GM13977 (cell line): ENCODE data around the gene ZNF658.
"Not testable (repeated sequence)": the region's sequence is repeated elsewhere in the genome, so short reads cannot be mapped to it uniquely, and the experiment has no call there.

Experiments used
- DNase-seq: peaks from one replicate; pipeline ENCODE4 v3.0.0; 2012; ENCODE audit warnings: low spot score
- in situ Hi-C: fragments of 300-500 bp; cut with MboI; formaldehyde crosslinking; loops from one replicate; pipeline ENCODE4 v1.12.0; 2022; ENCODE audit warnings: low sequenced_read_pairs, low pct_unique_long_range_greater_than_20kb, mixed read lengths, inconsistent platforms; ENCODE audit not compliant: unreplicated experiment

ZNF658 gene

GRCh38 chr9:66900490-66901131 lies at the start of gene ZNF658:
Gene ZNF658, plus strand, starts transcription at chr9:66900725. Its CDS starts 2,837 bp downstream, at chr9:66903562.
- in situ Hi-C loops = not testable (repeated sequence)

GRCh38 chr9:66861732-66862131 lies 38.8 kb upstream of the ZNF658 start:
- in situ Hi-C loops = not testable (repeated sequence)

More at GRCh38 chr9:66900490-66901131, at the start of gene ZNF658:
- not testable (repeated sequence) for DNase-seq

GRCh38 chr9:66868660-66869059 lies 31.9 kb upstream of the ZNF658 start:
- DNase-seq, in situ Hi-C loops: not testable (repeated sequence)

More at GRCh38 chr9:66861732-66862131, 38.8 kb upstream of the ZNF658 start:
- not testable (repeated sequence) for DNase-seq

- in situ Hi-C loops, DNase-seq: not testable (repeated sequence)
Observed at GRCh38 chr9:66880605-66881004, 19.9 kb upstream of the ZNF658 start.

GRCh38 chr9:66881847-66882246 lies 18.7 kb upstream of the ZNF658 start:
- in situ Hi-C loops, DNase-seq: not testable (repeated sequence)

GRCh38 chr9:66890334-66890733 lies 10.2 kb upstream of the ZNF658 start:
- in situ Hi-C loops, DNase-seq: not testable (repeated sequence)

GRCh38 chr9:66901141-66901540 lies 616 bp downstream of the ZNF658 start:
- DNase-seq, in situ Hi-C loops: not testable (repeated sequence)

- DNase-seq, in situ Hi-C loops: not testable (repeated sequence)
Observed at GRCh38 chr9:66909560-66909959, 9.0 kb downstream of the ZNF658 start.

GRCh38 chr9:66920072-66920471 lies 19.5 kb downstream of the ZNF658 start:
- in situ Hi-C loops, DNase-seq: not testable (repeated sequence)

GRCh38 chr9:66936194-66936870 lies 35.8 kb downstream of the ZNF658 start:
- in situ Hi-C loops, DNase-seq: not testable (repeated sequence)

- in situ Hi-C loops, DNase-seq: not testable (repeated sequence)
Observed at GRCh38 chr9:66937662-66938061, 37.1 kb downstream of the ZNF658 start.

GRCh38 chr9:66938322-66938721 lies 37.8 kb downstream of the ZNF658 start:
- in situ Hi-C loops, DNase-seq: not testable (repeated sequence)

- DNase-seq, in situ Hi-C loops: not testable (repeated sequence)
Observed at GRCh38 chr9:66939878-66940830, 39.6 kb downstream of the ZNF658 start.

- in situ Hi-C loops, DNase-seq: not testable (repeated sequence)
Observed at GRCh38 chr9:66942400-66943155, 42.1 kb downstream of the ZNF658 start.

GRCh38 chr9:66952576-66952975 lies 52.1 kb downstream of the ZNF658 start:
- not testable (repeated sequence) for DNase-seq

More at GRCh38 chr9:66952576-66952975, 52.1 kb downstream of the ZNF658 start:
- in situ Hi-C loops = not testable (repeated sequence)
